ENCODE measurements around the gene NECTIN4.

GRCh38 chr1:161047436-161048420, 41.6 kb downstream of the NECTIN4 start:
- TF ChIP-seq POLR2A (IDR thresholded peaks at IDR 0.05), result no peak
- TF ChIP-seq, protein P1, sequence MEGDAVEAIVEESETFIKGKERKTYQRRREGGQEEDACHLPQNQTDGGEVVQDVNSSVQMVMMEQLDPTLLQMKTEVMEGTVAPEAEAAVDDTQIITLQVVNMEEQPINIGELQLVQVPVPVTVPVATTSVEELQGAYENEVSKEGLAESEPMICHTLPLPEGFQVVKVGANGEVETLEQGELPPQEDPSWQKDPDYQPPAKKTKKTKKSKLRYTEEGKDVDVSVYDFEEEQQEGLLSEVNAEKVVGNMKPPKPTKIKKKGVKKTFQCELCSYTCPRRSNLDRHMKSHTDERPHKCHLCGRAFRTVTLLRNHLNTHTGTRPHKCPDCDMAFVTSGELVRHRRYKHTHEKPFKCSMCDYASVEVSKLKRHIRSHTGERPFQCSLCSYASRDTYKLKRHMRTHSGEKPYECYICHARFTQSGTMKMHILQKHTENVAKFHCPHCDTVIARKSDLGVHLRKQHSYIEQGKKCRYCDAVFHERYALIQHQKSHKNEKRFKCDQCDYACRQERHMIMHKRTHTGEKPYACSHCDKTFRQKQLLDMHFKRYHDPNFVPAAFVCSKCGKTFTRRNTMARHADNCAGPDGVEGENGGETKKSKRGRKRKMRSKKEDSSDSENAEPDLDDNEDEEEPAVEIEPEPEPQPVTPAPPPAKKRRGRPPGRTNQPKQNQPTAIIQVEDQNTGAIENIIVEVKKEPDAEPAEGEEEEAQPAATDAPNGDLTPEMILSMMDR (IDR thresholded peaks at IDR 0.05), result no peak
